Upper lobe of left lung (tissue), 4 donors: Measurements from ENCODE around the gene DDX31.

Experiments used
- CTCF ChIP-seq, 6 experiments: fragments of 450-650 bp in 4 of 6; fragments of 200-600 bp in 2 of 6; sonication (generic) in 2 of 6; IDR thresholded peaks; one replicate each; pipeline ENCODE4 v1.5.1; 2016 to 2019; ENCODE audit warnings: antibody characterized with exemption in 6 of 6
- EP300 ChIP-seq, 4 donors: sonication (generic); formaldehyde crosslinking; IDR thresholded peaks; one replicate each; pipeline ENCODE4 v1.5.1; 2017; ENCODE audit warnings: antibody characterized with exemption in 4 of 4, control low read depth in 2 of 4

DNA sequence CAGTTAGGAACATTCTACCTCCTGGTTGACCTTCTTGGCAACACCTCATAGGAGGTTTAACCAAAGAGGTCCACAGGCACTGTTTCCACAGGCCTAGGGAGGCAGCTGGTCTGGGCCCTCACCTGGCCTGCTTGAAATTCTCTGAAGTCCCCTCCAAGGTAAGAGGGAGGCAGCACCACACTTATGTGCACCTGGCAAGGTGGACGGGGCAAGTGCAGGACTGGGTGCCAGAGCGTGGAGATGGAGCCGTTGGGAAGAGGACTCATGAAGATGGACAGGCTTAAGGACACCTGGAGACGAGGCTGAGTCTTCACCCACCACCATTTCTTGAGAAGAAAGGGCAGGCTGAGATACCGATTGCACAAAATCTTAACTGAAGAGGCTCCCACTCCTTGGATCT is 94.0 kb downstream of the DDX31 start:
- TF ChIP-seq CTCF (IDR thresholded peaks at IDR 0.05) (no peak), EP300 (IDR thresholded peaks at IDR 0.05) (no peak)
